GM21529 (cell line): Measurements from ENCODE around the gene PARP6.
"Not testable (repeated sequence)": the region's sequence is repeated elsewhere in the genome, so short reads cannot be mapped to it uniquely, and the experiment has no call there.

Source experiments
- ATAC-seq: cut with Tn5 transposase; IDR thresholded peaks from one replicate; pipeline ENCODE4 v1.9.1; 2021; ENCODE audit not compliant: unreplicated experiment

PARP6 gene

GRCh38 chr15:72280751-72281150 is 8.4 kb upstream of the PARP6 start:
- ATAC-seq, result no peak

- no peak for ATAC-seq
Observed at GRCh38 chr15:72278737-72279136, 6.4 kb upstream of the PARP6 start.

GRCh38 chr15:72276326-72276700 is 4.0 kb upstream of the PARP6 start:
- no peak for ATAC-seq

GRCh38 chr15:72275635-72276325 is 3.4 kb upstream of the PARP6 start:
- ATAC-seq, result not testable (repeated sequence)

GRCh38 chr15:72272997-72273352 is 621 bp upstream of the PARP6 start:
- ATAC-seq, result no peak

GRCh38 chr15:72271895-72272212 is 500 bp downstream of the PARP6 start:
- no peak for ATAC-seq

- no peak for ATAC-seq
Observed at GRCh38 chr15:72271221-72271620, 1.1 kb downstream of the PARP6 start.

- ATAC-seq, result no peak
Observed at GRCh38 chr15:72269739-72270138, 2.6 kb downstream of the PARP6 start.

- no peak for ATAC-seq
Observed at GRCh38 chr15:72265031-72265430, 7.3 kb downstream of the PARP6 start.

- ATAC-seq, result no peak
Observed at GRCh38 chr15:72252663-72253299, 19.6 kb downstream of the PARP6 start.

- ATAC-seq, result no peak
Observed at GRCh38 chr15:72249142-72249810, 23.1 kb downstream of the PARP6 start.

- no peak for ATAC-seq
Observed at GRCh38 chr15:72248514-72248913, 23.8 kb downstream of the PARP6 start.

GRCh38 chr15:72242775-72243370 is 29.5 kb downstream of the PARP6 start:
- no peak for ATAC-seq

- ATAC-seq, result no peak
Observed at GRCh38 chr15:72239652-72240051, 32.7 kb downstream of the PARP6 start.

GRCh38 chr15:72238586-72238985 is 33.8 kb downstream of the PARP6 start:
- ATAC-seq, result no peak

GRCh38 chr15:72237853-72238224 is 34.5 kb downstream of the PARP6 start:
- no peak for ATAC-seq

- peak; percentile 79 for ATAC-seq
Observed at GRCh38 chr15:72237029-72237852, 35.1 kb downstream of the PARP6 start.

GRCh38 chr15:72236381-72237003 is 35.9 kb downstream of the PARP6 start:
- ATAC-seq, result no peak

- ATAC-seq, result no peak
Observed at GRCh38 chr15:72235298-72235697, 37.1 kb downstream of the PARP6 start.

- no peak for ATAC-seq
Observed at GRCh38 chr15:72233769-72234168, 38.6 kb downstream of the PARP6 start.
